ENCODE data around the gene AGR3.

The AGR3 gene

GRCh38 chr7:16826060-16826459 lies 55.7 kb downstream of the AGR3 start:
- no peak for DNase-seq

- no peak for DNase-seq
These were observed 59.8 kb downstream of the AGR3 start for GRCh38 chr7:16822029-16822428.

DNA sequence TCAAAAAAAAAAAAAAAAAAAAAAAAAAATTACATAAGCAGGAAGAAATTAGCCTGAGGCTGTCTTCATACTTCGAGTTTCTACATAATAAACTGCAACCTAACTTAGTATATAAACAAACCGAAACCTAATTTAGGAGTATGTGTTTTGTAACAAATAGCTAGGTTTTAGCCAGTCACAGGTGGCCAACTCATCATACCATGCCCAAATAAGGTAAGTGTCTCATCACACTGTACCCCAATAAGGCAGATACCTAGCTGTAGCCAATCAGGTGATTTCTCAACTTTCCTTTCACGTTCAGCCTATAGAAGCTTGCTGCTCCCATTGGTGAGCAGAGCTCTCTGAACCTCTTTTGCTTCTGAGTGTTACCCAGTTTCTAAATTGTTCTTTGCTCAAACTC lies 63.1 kb downstream of the AGR3 start:
- no peak for DNase-seq

DNA sequence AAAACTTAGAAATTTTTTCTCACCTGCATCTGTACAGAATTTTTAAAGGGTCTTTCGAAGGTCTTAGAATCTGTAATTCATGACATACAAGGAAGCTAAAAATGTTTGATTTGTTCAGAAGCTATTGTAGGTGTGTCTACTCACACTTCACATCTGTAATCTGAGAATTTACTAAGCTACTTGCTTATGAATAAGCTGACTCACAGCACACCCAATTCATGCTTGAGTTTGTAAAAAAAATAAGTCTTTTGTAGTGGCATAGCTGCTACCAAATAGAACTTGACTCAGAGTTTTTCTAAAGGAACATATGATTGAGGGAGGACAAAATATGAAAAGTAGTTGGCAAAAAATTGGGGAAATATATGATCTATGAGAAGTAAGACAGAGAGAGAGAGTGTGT lies 64.2 kb downstream of the AGR3 start:
- no peak for DNase-seq

DNA sequence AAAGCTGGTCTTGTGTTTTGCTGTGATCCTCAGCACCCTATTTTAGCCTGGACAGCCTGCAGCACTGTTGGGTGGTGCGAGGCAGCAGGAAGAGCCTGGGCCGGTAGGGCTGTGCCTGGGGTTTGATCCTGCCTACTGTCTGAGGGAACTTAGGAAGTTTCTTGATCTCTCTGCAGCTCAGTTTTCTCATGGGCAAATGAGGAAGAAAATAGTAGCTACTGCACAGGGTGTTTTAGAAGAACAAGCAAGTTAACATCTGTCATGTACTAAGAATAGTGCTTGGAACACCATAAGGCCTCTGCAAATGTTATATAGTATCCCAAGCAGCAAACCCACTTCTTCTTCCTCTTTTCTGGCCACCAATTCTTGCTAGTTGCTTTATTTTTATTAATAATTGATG lies 65.0 kb downstream of the AGR3 start:
- DNase-seq, result no peak

GRCh38 chr7:16815001-16815400 lies 66.8 kb downstream of the AGR3 start:
- no peak for DNase-seq

DNA sequence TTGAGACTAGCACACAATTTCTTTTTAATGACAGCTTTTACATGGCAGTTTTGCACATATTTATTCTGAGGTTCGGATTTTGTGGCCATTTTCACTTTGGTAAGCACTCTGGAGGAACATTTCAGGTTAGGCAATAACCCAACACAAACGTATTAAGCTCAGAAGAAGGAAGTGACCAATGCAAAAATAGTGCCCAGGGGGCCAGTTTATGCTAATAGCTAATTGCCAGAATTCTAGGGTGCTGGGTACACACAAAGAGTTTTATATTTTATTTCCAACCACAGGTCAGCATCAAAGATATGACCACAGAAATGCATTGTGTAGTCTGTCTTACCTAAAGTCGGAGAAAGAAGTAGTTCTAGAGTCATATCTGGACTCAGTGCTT lies 68.6 kb downstream of the AGR3 start:
- no peak for DNase-seq

DNA sequence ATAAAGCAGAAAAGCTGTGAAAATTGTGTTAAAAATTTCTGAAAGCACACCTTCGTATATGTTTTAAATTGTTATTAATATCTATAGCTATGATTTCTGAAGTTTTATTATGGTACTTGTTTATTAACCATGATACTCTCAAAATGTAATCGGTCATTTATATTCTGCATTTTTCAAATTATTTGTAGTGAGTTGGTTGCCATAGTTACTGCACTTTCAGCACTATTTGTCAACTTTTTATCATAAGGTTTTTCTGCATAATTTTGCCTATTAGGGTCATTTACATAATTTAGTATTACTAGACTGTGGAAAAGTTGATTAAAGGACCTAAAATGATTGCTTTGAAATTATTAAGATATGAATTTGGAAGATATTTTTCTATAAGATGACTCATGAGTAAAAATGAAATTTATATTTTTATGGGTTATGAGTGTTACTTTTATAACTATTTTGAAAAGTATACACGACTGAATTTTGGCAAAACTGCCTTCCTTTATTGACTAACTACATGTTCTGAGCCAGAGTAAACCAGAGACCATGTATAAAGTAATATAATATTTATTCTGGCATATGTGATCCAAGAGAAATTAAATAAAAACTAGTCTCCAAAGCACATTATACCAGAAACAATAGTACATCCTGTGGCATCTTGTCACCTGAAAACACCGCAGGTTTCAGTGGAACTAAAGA lies 69.1 kb downstream of the AGR3 start:
- no peak for DNase-seq

DNA sequence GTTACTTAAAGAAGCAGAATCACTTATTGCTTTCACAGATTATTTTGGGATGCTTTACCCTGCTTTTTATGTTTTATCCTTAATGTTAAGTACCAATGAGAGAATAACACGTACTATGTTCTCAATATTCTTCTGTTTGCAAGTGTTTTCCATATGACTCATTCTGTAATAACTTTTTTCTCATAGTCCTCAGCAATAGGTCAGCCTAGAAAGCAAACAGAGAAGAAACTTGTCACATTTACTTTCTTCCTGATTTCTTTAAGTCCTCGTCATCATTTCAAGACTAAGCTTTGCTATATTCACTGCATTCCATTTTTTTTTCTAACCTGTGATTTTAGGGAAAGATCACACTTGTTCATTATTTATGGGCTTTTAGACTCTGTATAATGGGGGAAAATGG lies 70.2 kb downstream of the AGR3 start:
- DNase-seq, result no peak

GRCh38 chr7:16810573-16810972 lies 71.2 kb downstream of the AGR3 start:
- no peak for DNase-seq

DNA sequence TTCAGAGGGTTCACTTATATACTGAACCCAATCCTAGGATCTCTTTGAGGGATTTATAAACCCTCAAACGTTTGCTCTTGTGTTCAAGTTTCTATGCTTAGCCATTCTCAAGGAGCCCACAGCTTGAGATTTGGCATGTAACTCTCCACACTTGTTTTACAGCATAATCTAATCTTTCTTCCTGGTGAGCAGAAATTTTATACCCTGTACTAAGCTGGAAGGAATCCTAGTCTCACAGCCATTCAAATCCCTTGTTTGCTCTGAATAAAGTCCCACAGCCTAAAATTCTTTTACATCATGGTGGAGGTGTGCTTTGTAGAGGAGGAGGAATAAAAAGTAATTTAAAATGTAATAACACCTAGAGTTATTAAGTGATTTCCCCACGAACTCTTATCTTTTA lies 71.7 kb downstream of the AGR3 start:
- DNase-seq, result no peak

Measured in activated CD8-positive, alpha-beta memory T cell treated with anti-CD3 and anti-CD28 coated beads, Interleukin-2, amount 50 U/mL, for 48 hours (primary cell).